CD14-positive monocyte (primary cell): ENCODE results near the gene GPRC5B. TPM values are rescaled to one million over a fixed set of nuclear protein-coding genes. Genes with fewer than 3 reads are reported as not detected.

ENCODE experiments used
- DNase-seq, 3 donors: peaks; one replicate each; pipeline ENCODE4 v3.0.0-alpha.2; 2011 to 2022
- H2AFZ ChIP-seq: 2 replicates; pipeline ENCODE4 v1.6.0; 2012; ENCODE audit warnings: mild to moderate bottlenecking, low read depth, low read length, inconsistent platforms; ENCODE audit not compliant: insufficient read depth, poor library complexity, severe bottlenecking
- H3K27ac ChIP-seq, 2 donors: 1 replicate in 1 of 2; 2 replicates in 1 of 2; pipeline ENCODE4 v1.5.1; 2012 to 2013; ENCODE audit warnings: low read length in 2 of 2, control low read depth in 1 of 2, inconsistent platforms in 1 of 2, low read depth in 1 of 2, mild to moderate bottlenecking in 1 of 2
- H3K27me3 ChIP-seq, 2 donors: one replicate each; pipeline versions ENCODE4 v1.6.0 to v1.6.1; 2011 to 2013; ENCODE audit warnings: low read length in 2 of 2; ENCODE audit not compliant: control insufficient read depth in 2 of 2, insufficient read depth in 2 of 2
- H3K36me3 ChIP-seq, 2 donors: replicated peaks in 1 of 2; 1 replicate in 1 of 2; 2 replicates in 1 of 2; pipeline versions ENCODE4 v1.5.1 to v1.6.1; 2012 to 2013; ENCODE audit warnings: low read length in 2 of 2, control low read depth in 1 of 2, inconsistent platforms in 1 of 2, mild to moderate bottlenecking in 1 of 2; ENCODE audit not compliant: insufficient read depth in 2 of 2, control insufficient read depth in 1 of 2
- H3K4me1 ChIP-seq, 2 donors: 1 replicate in 1 of 2; 2 replicates in 1 of 2; pipeline versions ENCODE4 v1.5.1 to v1.6.1; 2012 to 2013; ENCODE audit warnings: low read length in 2 of 2, control low read depth in 1 of 2, inconsistent platforms in 1 of 2, mild to moderate bottlenecking in 1 of 2, moderate library complexity in 1 of 2; ENCODE audit not compliant: insufficient read depth in 2 of 2, control insufficient read depth in 1 of 2
- H3K4me2 ChIP-seq: replicated peaks from 2 replicates; pipeline ENCODE3; 2012; ENCODE audit warnings: low read length, moderate library complexity, mild to moderate bottlenecking; ENCODE audit not compliant: poor library complexity, severe bottlenecking; ENCODE audit errors: extremely low read depth
- H3K4me3 ChIP-seq, 3 experiments: fragments of 200-600 bp in 1 of 3; sonication (generic) in 1 of 3; replicated peaks in 1 of 3; 1 replicate in 2 of 3; 2 replicates in 1 of 3; pipeline ENCODE4 v1.5.1; 2011 to 2013; ENCODE audit warnings: low read length in 3 of 3, mild to moderate bottlenecking in 3 of 3, control low read depth in 2 of 3, low read depth in 2 of 3, inconsistent platforms in 1 of 3, moderate library complexity in 1 of 3
- H3K79me2 ChIP-seq: 2 replicates; pipeline ENCODE4 v1.6.0; 2012; ENCODE audit warnings: mild to moderate bottlenecking, control low read depth, inconsistent platforms, low read length, moderate library complexity; ENCODE audit not compliant: insufficient read depth
- H3K9ac ChIP-seq: 2 replicates; pipeline ENCODE4 v1.6.0; 2017; ENCODE audit warnings: low read length, mild to moderate bottlenecking; ENCODE audit not compliant: insufficient read depth, poor library complexity, severe bottlenecking
- H3K9me3 ChIP-seq, 2 donors: replicated peaks in 1 of 2; 1 replicate in 1 of 2; 2 replicates in 1 of 2; pipeline versions ENCODE4 v1.5.1 to v1.6.1; 2012 to 2013; ENCODE audit warnings: low read length in 2 of 2, control low read depth in 1 of 2; ENCODE audit not compliant: control insufficient read depth in 1 of 2, insufficient read depth in 1 of 2
- H4K20me1 ChIP-seq: 2 replicates; pipeline ENCODE4 v1.6.0; 2012; ENCODE audit warnings: mild to moderate bottlenecking, low read length, control low read depth, moderate library complexity; ENCODE audit not compliant: insufficient read depth
- H3K27ac Mint-ChIP-seq, 7 donors: one replicate each; pipeline ENCODE4 v1.8.0; 2020; ENCODE audit warnings: mild to moderate bottlenecking in 7 of 7, mixed read lengths in 7 of 7, moderate library complexity in 6 of 7, inconsistent platforms in 2 of 7
- H3K27me3 Mint-ChIP-seq, 3 donors: one replicate each; pipeline ENCODE4 v1.8.0; 2021 to 2022; ENCODE audit warnings: low read depth in 3 of 3, mild to moderate bottlenecking in 3 of 3, mixed read lengths in 3 of 3, moderate library complexity in 3 of 3, inconsistent platforms in 1 of 3
- H3K36me3 Mint-ChIP-seq, 2 donors: one replicate each; pipeline ENCODE4 v1.8.0; 2020; ENCODE audit warnings: mixed read lengths in 2 of 2, inconsistent platforms in 1 of 2, mild to moderate bottlenecking in 1 of 2
- H3K4me1 Mint-ChIP-seq: one replicate; pipeline ENCODE4 v1.8.0; 2020; ENCODE audit warnings: mild to moderate bottlenecking, mixed read lengths
- H3K4me3 Mint-ChIP-seq, 2 donors: one replicate each; pipeline ENCODE4 v1.8.0; 2020; ENCODE audit warnings: mild to moderate bottlenecking in 2 of 2, mixed read lengths in 2 of 2, moderate library complexity in 1 of 2
- H3K9me3 Mint-ChIP-seq, 7 donors: one replicate each; pipeline ENCODE4 v1.8.0; 2020 to 2022; ENCODE audit warnings: mixed read lengths in 7 of 7, mild to moderate bottlenecking in 6 of 7, moderate library complexity in 6 of 7, inconsistent platforms in 2 of 7
- CTCF ChIP-seq: fragments of 200-600 bp; IDR thresholded peaks from one replicate; pipeline ENCODE4 v1.8.0; 2022; ENCODE audit warnings: antibody characterized with exemption, mild to moderate bottlenecking
- WGBS: methylation state at CpG from one replicate; pipeline ENCODE4 v1.1.5; 2013; ENCODE audit warnings: missing lambda C conversion rate; ENCODE audit not compliant: insufficient coverage; 5-methylcytosine and 5-hydroxymethylcytosine counted together
- intact Hi-C, 2 donors: fragments of 100-400 bp; cut with micrococcal nuclease; formaldehyde crosslinking; loops; one replicate each; pipeline versions ENCODE4 v1.15.0 to v1.15.1; 2023
- polyA plus RNA-seq, 3 donors: library from polyadenylated mRNA; depleted of rRNA in 1 of 3; unstranded in 2 of 3; stranded (reverse) in 1 of 3; fragments of 300-500 nt in 2 of 3; fragments of >200 nt in 1 of 3; fragmentation: Illumina TruSeq in 2 of 3; gene quantifications; 1 replicate in 2 of 3; 2 replicates in 1 of 3; pipeline ENCODE4 v1.2.3, GENCODE V29; 2012 to 2021

GPRC5B gene
- polyA plus RNA-seq, 3 donors, result 0.06 to 0.24 TPM; not detected in 1

GRCh38 chr16:19854543-19854876, 30.1 kb downstream of the GPRC5B start:
- Histone ChIP-seq H3K9ac (no peak overlapping the region), H3K27ac (no peak overlapping the region), H3K4me1 (no peaks in the 10 kb centered on the region), H4K20me1 (no peaks in the 10 kb centered on the region), H3K79me2 (no peaks in the 10 kb centered on the region), H3K9me3 (no peaks in the 10 kb centered on the region), H3K4me3 (no peak overlapping the region), H3K27me3 (no peaks in the 10 kb centered on the region), H3K36me3 (no peaks in the 10 kb centered on the region), H2AFZ (no peak overlapping the region), H3K4me2 (no peak overlapping the region)
- no peaks in the 10 kb centered on the region for H3K9me3 Mint-ChIP-seq
- no peak for TF ChIP-seq CTCF
- H3K4me3 Mint-ChIP-seq, result no peak overlapping the region
- peaks cover 0 to 1% (median 0%) of the 10 kb centered on the region in 3 donors for H3K27me3 Mint-ChIP-seq
- no peak overlapping the region for H3K27ac Mint-ChIP-seq
- no CpG with 5 or more reads among the region's 6 CpGs for WGBS
- H3K36me3 Mint-ChIP-seq, result no peaks in the 10 kb centered on the region
- DNase-seq, result no peak
- no peaks in the 10 kb centered on the region for H3K4me1 Mint-ChIP-seq
- intact Hi-C loops, result no loop called here

- H3K9me3 ChIP-seq, result no peaks in the 10 kb centered on the region
- no peak for DNase-seq
- no peaks in the 10 kb centered on the region for H3K27me3 ChIP-seq
- H3K4me2 ChIP-seq, result no peak overlapping the region
- H3K4me3 ChIP-seq, result no peak overlapping the region
- no peak overlapping the region for H3K27ac Mint-ChIP-seq
- no peaks in the 10 kb centered on the region for H3K4me1 ChIP-seq
- H3K36me3 Mint-ChIP-seq, result no peaks in the 10 kb centered on the region
- H3K79me2 ChIP-seq, result no peaks in the 10 kb centered on the region
- no peak overlapping the region for H3K4me3 Mint-ChIP-seq
- 79% methylated on average over 4 of the region's 7 CpGs for WGBS
- no peak overlapping the region for H3K27ac ChIP-seq
- no peak overlapping the region for H3K9ac ChIP-seq
- peaks cover 0 to 1% (median 0%) of the 10 kb centered on the region in 3 donors for H3K27me3 Mint-ChIP-seq
- intact Hi-C loops, result no loop called here
- H3K9me3 Mint-ChIP-seq, result no peaks in the 10 kb centered on the region
- H3K4me1 Mint-ChIP-seq, result no peaks in the 10 kb centered on the region
- no peak overlapping the region for H2AFZ ChIP-seq
- no peaks in the 10 kb centered on the region for H3K36me3 ChIP-seq
- H4K20me1 ChIP-seq, result no peaks in the 10 kb centered on the region
- no peak for TF ChIP-seq CTCF
These were observed 30.7 kb downstream of the GPRC5B start for GRCh38 chr16:19853742-19854542.
